Activated naive CD8-positive, alpha-beta T cell treated with anti-CD3 and anti-CD28 coated beads, Interleukin-2, amount 50 U/mL, for 24 hours (primary cell): ENCODE results near the gene MEIS1.

Experiments used
- ATAC-seq: fragments of 150-1000 bp; cut with Tn5 transposase; one replicate; pipeline ENCODE4 v1.10.0; 2021
- DNase-seq: peaks from one replicate; pipeline ENCODE4 v3.0.0; 2021
- H3K27ac Mint-ChIP-seq: one replicate; pipeline ENCODE4 v1.8.0; 2021; ENCODE audit warnings: mild to moderate bottlenecking, mixed read lengths
- H3K27me3 Mint-ChIP-seq: one replicate; pipeline ENCODE4 v1.8.0; 2021; ENCODE audit warnings: mixed read lengths
- H3K36me3 Mint-ChIP-seq: one replicate; pipeline ENCODE4 v1.8.0; 2021; ENCODE audit warnings: low read depth, mixed read lengths
- H3K4me1 Mint-ChIP-seq: one replicate; pipeline ENCODE4 v1.8.0; 2021; ENCODE audit warnings: mixed read lengths
- H3K4me3 Mint-ChIP-seq: one replicate; pipeline ENCODE4 v1.8.0; 2021; ENCODE audit warnings: mild to moderate bottlenecking, moderate library complexity, mixed read lengths
- H3K9me3 Mint-ChIP-seq: one replicate; pipeline ENCODE4 v1.8.0; 2021; ENCODE audit warnings: mixed read lengths

Gene MEIS1

DNA sequence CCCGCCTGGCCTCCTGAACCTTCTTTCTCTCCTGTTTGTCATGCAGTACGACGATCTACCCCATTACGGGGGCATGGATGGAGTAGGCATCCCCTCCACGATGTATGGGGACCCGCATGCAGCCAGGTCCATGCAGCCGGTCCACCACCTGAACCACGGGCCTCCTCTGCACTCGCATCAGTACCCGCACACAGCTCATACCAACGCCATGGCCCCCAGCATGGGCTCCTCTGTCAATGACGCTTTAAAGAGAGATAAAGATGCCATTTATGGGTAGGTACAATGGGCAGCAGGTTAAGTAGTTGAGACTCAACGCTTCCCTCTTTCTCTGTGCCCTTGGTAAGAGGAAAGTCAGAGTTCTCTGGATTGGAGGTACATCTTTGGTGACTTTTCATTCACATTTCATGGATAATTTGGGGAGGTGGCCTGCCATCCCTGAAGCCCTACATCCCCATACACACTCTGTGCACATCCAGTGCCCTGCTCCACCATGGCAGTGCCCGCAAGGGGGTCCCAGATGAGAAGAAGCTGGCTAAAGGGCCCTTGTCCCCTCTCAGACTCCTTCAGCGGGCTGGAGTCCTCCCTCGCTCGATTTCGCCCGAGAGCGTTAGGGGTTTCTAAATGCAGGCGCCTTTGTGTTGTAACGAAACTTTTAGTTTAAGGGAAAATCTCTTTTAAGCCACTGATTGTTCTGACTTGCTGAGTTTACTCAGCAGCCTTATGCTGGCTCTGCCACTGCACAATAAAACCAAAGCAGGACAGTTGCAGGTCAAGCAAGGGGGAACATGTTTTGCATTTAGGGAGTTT is 3.0 kb downstream of the MEIS1 start:
- no peak overlapping the region for H3K27ac Mint-ChIP-seq
- peaks cover 86% of the 10 kb centered on the region for H3K27me3 Mint-ChIP-seq
- ATAC-seq (no peak), DNase-seq (no peak)
- H3K9me3 Mint-ChIP-seq, result no peaks in the 10 kb centered on the region
- H3K4me1 Mint-ChIP-seq, result peaks cover 32% of the 10 kb centered on the region
- H3K36me3 Mint-ChIP-seq, result no peaks in the 10 kb centered on the region
- H3K4me3 Mint-ChIP-seq, result no peak overlapping the region

DNA sequence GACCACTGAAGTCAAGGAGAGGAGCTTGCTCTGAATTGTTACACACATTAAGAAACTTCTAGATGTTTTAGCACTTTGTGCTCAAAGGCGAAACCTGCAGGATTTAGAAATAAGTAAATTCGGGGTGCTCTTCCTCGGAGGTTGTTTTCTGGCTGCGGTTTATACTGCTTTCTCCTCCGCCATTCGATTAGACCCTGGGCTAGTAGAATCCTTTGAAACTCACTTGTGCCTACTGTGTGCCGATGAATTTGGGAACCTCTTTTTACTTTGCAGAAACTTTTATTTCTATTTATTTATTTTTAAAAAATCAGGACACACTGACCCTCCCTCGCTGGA is 3.5 kb downstream of the MEIS1 start:
- H3K27me3 Mint-ChIP-seq, result peaks cover 83% of the 10 kb centered on the region
- ATAC-seq (no peak), DNase-seq (no peak)
- H3K27ac Mint-ChIP-seq, result no peak overlapping the region
- H3K36me3 Mint-ChIP-seq, result no peaks in the 10 kb centered on the region
- H3K4me1 Mint-ChIP-seq, result peaks cover 27% of the 10 kb centered on the region
- H3K9me3 Mint-ChIP-seq, result no peaks in the 10 kb centered on the region
- H3K4me3 Mint-ChIP-seq, result no peak overlapping the region

DNA sequence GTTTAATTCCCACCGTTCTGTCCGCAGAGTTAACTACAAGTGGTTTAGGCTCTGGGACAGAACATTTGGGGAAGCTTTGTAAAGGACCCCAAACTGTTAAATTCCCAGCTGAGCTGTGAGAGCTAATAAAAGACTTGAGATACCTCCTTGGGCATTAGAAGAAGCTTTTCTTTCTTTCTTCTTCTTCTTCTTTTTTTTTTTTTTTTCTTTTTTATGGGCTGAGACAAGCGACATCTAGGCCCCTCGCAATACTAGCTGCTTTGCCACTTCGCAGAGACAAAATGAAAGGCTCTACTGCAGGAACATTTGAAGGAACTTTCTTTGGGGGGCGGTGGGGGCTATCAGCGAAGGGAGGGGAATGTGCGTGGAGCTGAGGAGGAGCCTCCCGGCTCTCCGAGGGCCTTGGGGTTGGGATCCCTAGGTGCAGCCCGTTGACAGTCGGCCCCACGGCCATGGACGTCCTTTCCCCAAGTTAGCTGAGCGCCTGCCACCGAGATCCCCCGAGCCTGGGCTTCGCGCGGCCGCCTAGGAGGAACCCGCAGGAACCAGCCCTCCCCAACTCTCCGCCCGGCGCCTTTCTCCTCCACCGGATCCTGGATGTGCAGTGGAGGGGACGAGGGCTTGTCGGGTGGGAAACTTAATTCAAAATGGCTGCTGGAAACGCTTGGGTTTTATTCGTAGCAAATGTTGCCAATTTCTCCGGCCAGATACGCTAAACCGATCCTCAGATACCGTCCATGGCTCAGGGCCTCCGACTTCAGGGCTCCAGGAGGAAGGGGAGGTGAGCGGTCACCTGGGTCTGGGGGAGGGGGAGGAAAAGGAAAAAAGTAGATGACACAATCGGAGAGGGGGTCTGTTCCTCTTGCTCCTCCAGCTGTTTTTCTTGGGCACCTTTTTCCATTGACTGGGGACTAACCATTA is 4.2 kb downstream of the MEIS1 start:
- peaks cover 84% of the 10 kb centered on the region for H3K27me3 Mint-ChIP-seq
- H3K9me3 Mint-ChIP-seq, result no peaks in the 10 kb centered on the region
- no peaks in the 10 kb centered on the region for H3K36me3 Mint-ChIP-seq
- peaks cover 22% of the 10 kb centered on the region for H3K4me1 Mint-ChIP-seq
- DNase-seq (no peak), ATAC-seq (no peak)
- H3K4me3 Mint-ChIP-seq, result peak overlapping the region; percentile 32
- H3K27ac Mint-ChIP-seq, result no peak overlapping the region

DNA sequence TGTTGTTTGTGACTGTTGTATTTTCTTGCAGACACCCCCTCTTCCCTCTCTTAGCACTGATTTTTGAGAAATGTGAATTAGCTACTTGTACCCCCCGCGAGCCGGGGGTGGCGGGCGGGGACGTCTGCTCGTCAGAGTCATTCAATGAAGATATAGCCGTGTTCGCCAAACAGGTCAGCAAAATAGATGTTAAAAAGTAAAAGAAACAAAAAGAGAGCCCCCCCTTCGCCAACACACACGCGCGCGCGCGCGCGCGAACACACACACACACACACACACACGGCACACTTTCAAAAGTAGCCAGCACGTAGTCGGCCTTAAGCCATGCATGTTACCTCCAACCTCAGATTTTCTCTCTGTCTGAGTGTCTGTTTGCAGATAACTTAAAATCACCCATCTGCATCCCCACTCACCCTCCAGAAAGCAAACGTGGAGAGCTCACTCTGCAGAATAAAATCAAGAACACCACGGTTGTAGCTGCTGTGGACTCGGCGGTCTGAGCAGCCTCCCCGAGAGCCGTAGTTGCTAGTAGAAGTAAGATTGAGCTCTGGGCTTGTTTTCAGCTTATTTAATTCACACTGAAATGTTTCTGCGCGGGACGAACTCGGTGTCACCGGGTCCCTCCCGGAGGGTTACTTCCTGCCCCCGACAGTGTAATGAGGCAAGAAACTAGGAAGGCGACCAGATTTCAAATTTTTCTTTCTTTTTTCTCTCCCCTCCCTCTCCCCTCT is 5.1 kb downstream of the MEIS1 start:
- Mint-ChIP-seq H3K4me1 (peaks cover 15% of the 10 kb centered on the region), H3K4me3 (peak overlapping the region; percentile 32), H3K36me3 (no peaks in the 10 kb centered on the region), H3K27me3 (peaks cover 79% of the 10 kb centered on the region), H3K9me3 (no peaks in the 10 kb centered on the region), H3K27ac (no peak overlapping the region)
- DNase-seq (no peak), ATAC-seq (no peak)

DNA sequence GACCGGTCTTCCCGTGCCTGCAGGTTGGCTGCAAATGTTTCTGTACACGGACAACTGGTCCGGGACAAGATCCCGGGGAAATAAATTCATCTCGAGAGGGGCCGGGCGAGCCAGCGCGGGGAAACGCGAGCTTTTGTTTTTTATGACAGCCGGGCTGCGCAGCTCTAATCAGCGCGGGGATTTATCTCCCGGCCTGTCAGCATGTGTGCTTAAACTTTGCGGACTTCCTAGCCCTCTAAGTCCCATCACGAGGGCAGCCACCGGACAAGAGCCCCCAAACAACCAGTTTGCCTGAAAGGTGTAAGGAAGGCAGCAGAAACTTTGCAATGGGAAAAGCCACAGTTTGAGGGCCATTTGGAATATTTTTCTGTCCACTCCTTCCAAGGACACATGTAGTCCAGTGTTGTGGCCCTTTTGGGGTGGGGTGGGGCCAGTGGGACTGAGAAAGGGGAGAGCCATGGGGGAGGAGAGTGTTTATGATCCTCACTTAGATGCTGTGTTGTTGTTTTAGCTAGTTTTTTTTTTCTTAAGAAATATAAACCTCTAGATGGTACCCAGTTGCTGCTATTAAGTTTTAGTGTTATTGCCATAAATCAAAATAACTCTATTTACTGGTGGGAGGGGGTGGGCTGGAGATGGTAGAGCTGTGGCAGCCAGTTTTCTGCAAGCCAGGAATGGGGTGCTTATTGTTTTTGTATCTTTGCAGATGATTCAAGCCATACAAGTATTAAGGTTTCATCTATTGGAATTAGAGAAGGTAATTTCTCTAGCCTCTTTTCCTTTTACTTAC is 6.0 kb downstream of the MEIS1 start:
- Mint-ChIP-seq H3K36me3 (no peaks in the 10 kb centered on the region), H3K4me1 (peaks cover 8% of the 10 kb centered on the region), H3K9me3 (no peaks in the 10 kb centered on the region), H3K4me3 (no peak overlapping the region), H3K27me3 (peaks cover 74% of the 10 kb centered on the region), H3K27ac (no peak overlapping the region)
- no peak for ATAC-seq
- DNase-seq, result no peak

DNA sequence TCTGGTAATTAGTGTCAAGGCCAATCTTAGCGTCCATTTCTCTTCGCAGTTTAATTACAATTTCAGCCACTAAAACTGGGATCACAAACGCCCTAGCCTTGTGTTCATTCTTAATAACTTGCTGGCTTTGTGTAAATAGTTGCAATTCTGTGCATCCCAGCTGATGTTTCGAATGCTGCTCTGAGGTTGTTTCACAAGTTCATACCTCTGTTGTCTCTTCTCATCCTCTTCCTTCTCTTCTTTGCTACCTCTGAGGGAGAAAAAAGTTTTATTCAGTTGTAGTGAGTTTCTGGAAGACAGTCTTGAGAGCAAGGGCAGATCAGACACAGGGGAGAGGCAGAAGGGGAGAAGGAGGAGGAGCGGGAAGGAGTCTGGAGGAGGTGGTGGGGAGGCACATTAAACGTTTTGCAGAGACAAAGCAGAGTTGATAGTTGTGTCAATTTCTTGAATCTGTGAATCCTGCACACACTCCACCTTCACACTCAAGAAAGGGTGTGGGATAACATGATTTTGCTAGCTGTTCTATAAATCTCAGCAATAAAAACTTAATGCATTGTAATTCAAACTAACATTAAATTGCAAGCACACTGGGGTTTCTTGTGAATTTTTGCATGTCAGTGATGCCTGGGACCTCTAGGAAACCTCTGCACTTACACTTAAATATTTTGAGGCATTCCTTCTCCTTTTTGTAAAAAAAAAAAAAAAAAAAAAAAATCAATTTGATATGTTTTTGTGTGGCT is 6.8 kb downstream of the MEIS1 start:
- Mint-ChIP-seq H3K4me3 (no peak overlapping the region), H3K4me1 (peaks cover 8% of the 10 kb centered on the region), H3K27ac (no peak overlapping the region), H3K9me3 (no peaks in the 10 kb centered on the region), H3K36me3 (no peaks in the 10 kb centered on the region), H3K27me3 (peaks cover 68% of the 10 kb centered on the region)
- DNase-seq (no peak), ATAC-seq (no peak)

DNA sequence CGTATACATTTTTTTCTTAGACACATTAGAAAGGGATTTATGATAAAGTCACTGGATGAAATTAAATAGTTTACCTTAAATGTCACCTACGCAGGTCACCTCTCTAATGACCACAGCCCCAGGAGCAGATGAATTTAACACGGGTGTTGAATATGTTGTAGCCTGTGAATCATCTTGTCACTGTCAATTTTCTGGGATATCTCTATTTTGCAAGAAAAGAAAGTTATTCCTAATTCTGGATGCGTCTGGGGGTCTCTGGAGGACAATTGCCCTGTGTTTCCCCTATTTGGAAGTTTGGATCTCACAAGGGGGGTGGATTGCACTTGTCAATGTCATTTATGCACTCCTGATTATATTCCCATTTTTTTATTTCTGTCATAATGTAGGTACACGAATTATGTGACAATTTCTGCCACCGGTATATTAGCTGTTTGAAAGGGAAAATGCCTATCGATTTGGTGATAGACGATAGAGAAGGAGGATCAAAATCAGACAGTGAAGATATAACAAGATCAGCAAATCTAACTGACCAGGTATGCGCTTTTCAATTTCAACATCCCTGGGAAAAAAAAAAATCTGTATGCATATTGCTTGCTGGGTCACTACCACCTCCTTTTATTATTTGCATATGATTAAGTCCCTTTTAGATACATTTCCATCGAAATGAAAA is 7.7 kb downstream of the MEIS1 start:
- Mint-ChIP-seq H3K4me3 (no peak overlapping the region), H3K27me3 (peaks cover 67% of the 10 kb centered on the region), H3K36me3 (no peaks in the 10 kb centered on the region), H3K4me1 (peaks cover 8% of the 10 kb centered on the region), H3K9me3 (no peaks in the 10 kb centered on the region), H3K27ac (no peak overlapping the region)
- DNase-seq, result no peak
- no peak for ATAC-seq

DNA sequence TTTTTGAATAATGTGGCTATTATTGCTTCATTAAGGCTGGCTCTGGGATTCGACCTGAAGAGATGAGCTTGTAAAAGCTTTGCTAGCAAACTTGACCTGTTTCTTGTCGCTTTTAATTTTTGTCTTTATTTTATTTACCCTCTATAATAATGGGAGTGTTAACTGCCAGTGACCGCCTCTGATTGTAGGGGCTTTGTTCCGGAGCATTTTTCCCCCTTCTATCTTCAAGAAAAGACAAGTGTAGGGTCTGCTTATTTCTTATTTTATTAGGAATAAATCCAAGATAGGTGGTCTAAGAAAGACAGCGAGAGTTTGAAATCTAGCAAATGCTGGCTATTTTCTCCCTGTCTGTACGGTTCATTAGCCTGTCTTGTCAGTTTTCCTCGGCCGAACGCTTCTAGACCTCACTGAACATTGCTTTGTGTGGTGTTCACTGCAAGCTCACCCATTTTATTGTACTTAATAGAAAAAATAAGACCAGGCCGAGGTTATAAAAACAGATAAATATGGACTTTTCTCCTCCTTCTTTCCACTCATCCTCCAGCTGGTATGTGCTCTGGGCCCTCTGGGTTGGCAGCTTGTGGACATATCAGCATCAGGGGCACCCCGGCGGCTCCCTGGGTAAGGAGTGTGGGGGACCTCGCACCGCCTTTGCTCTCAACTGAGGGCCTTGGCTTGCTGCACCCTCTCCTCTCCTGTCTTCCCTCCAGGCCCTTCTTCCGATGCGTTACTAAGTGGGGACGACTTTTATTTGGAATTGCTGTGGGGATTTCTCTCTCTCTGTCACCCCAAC is 8.5 kb downstream of the MEIS1 start:
- peaks cover 64% of the 10 kb centered on the region for H3K27me3 Mint-ChIP-seq
- no peak overlapping the region for H3K27ac Mint-ChIP-seq
- no peak overlapping the region for H3K4me3 Mint-ChIP-seq

DNA sequence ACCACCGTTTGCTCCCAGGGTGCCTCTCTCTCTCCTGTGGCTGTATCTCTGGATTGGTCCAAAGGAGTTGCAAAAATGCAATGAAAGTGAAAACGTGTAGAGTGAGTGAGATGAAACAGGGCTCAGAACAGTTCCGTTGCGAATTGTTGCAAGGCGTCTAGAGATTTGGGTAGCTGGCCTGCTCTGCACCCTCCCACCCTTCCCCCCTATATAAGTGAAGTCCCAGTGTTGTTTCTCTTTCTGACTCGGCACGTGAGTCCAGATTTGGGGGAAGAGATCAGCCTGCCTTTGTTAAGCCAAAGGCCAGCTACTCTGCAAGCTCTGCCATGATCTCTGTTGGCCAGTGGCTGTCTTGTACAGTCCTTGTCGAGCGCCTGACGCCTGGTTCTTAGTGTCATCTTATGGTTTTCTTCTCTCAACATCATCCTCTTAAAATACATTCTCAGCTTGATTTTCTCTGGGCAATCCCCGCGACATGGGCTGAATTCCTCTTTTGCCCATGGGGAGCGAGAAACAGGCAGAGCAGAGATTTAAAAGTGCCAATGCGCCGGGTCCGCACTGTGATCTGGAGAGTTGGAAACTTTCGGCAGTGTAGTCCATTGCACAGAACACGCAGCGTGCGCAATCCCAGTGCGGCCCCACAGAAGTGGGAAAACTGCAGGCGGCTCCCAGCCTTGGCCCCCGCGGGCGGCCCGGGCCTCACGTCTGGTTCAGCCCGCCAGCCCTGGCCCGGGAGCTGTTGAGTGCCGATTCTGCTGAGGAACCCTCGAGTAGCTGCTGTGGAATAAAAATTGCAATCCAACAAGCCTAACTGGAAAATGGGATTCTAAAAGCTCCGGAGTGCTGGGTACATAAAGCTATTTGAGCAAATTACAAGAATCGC is 9.3 kb downstream of the MEIS1 start:
- Mint-ChIP-seq H3K9me3 (no peaks in the 10 kb centered on the region), H3K4me3 (no peak overlapping the region), H3K36me3 (no peaks in the 10 kb centered on the region), H3K27me3 (peaks cover 61% of the 10 kb centered on the region), H3K27ac (no peak overlapping the region), H3K4me1 (peaks cover 8% of the 10 kb centered on the region)
- DNase-seq (no peak), ATAC-seq (no peak)

More for the DNA sequence above, 8.5 kb downstream of the MEIS1 start:
- Mint-ChIP-seq H3K36me3 (no peaks in the 10 kb centered on the region), H3K4me1 (peaks cover 8% of the 10 kb centered on the region), H3K9me3 (no peaks in the 10 kb centered on the region)
- no peak for DNase-seq
- ATAC-seq, result no peak

DNA sequence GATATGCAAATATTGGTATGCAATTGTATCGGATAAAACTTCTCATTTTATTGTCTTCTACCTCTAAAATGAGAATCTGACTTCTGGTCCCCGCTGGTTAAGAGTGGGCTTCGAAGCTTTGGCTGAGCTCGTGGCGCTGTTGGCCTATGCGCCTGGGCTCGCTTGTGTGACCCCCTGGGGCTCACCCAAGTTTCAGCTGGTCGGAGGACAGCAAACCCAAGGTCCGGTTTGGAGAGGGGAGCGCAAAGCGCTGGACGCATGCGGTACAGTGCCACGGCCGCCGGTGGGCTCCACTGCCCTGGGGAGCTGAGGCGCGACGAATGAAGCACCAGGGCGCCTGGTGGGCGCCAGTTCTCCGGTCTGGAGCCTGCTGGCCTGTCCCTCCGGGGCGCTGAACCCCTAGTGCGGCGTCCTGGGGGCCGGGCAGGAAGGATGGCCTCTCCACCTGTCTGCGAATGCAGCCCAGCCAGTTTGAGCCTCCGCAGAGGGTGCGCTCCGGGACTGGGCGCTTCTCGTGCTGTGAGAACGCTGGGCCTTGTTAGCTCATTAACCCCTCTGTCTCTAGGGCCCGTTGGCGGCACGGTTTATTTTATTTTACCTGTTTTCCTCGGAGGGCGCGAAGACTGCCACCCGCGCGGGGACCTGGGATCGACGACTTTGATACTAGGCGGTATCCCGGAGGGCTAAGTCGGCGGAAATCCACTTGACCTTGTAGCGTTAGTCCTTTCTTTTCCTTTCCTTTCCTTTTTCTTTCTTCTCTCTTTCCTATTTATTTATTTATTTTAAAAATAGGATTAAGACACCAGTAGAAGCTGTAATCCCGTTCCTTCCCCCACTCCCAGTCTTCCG is 10.4 kb downstream of the MEIS1 start:
- Mint-ChIP-seq H3K4me3 (no peak overlapping the region), H3K36me3 (no peaks in the 10 kb centered on the region), H3K27ac (no peak overlapping the region), H3K9me3 (no peaks in the 10 kb centered on the region), H3K27me3 (peaks cover 51% of the 10 kb centered on the region), H3K4me1 (peaks cover 1% of the 10 kb centered on the region)
- DNase-seq (no peak), ATAC-seq (no peak)
